ENCODE data around the gene DPF1.

DPF1 gene

GRCh38 chr19:38196245-38196837 lies 27.7 kb downstream of the DPF1 start:
- no peak for DNase-seq

- DNase-seq = no peak
Observed at GRCh38 chr19:38195237-38195636, 28.8 kb downstream of the DPF1 start.

GRCh38 chr19:38194061-38194701 lies 29.8 kb downstream of the DPF1 start:
- DNase-seq = no peak

DNA sequence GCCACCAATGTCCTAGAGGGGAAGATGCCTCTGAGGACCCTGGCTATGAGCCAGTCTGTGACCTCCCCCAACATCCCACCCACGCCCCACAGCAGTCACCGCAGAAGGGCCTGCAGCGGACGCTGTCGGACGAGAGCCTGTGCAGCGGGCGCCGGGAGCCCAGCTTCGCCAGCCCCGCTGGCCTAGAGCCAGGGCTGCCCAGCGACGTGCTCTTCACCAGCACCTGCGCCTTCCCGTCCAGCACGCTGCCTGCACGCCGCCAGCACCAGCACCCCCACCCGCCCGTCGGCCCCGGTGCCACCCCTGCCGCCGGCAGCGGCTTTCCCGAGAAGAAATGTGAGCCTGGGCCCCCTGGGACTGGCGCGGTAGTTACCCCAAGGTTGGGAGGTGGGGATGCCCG lies 30.6 kb downstream of the DPF1 start:
- no peak for DNase-seq

GRCh38 chr19:38191747-38192146 lies 32.3 kb downstream of the DPF1 start:
- no peak for DNase-seq

DNA sequence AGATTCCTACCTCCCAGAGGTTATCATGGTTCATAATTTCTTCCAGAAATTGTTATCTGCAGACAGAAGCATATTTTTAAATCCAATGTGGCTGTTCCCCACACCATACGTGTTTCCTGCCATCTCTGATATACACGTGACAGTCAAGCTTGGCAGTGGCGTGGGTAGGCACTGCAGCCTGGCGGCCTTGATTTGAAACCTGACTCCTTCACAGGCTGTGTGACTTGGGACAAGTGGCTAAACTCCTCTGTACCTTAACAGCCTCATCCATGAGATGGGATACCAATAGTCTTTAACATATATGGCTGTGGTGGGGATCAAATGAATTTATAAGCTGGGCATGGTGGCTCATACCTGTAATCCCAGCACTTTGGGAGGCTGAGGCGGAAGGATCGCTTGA lies 33.2 kb downstream of the DPF1 start:
- no peak for DNase-seq

- no peak for DNase-seq
Observed at GRCh38 chr19:38190061-38190460, 34.0 kb downstream of the DPF1 start.

GRCh38 chr19:38185562-38185961 lies 38.5 kb downstream of the DPF1 start:
- DNase-seq = no peak

DNA sequence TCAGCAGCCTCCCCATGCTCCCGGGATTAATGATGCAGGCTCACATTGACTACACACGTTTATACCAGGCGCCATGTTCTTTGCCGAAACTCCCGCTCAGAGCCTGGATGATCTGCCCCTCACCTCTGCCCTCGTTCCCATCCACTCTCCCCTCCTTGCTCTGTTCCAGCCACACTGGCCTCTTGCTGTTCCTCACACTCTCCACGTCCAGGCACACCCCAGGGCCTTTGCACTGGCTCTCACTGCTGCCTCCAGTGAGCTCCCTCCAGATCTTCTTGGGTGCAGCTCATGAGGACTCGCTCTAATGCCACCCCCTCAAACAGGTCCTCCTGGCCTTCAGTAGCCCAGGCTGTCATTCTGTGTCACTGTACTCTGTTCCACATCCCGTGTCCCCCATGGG lies 39.2 kb downstream of the DPF1 start:
- no peak for DNase-seq

- no peak for DNase-seq
Observed at GRCh38 chr19:38183251-38183897, 40.6 kb downstream of the DPF1 start.

- no peak for DNase-seq
Observed at GRCh38 chr19:38182536-38183210, 41.3 kb downstream of the DPF1 start.

- no peak for DNase-seq
Observed at GRCh38 chr19:38180071-38180470, 44.0 kb downstream of the DPF1 start.

- no peak for DNase-seq
Observed at GRCh38 chr19:38175422-38175821, 48.6 kb downstream of the DPF1 start.

DNA sequence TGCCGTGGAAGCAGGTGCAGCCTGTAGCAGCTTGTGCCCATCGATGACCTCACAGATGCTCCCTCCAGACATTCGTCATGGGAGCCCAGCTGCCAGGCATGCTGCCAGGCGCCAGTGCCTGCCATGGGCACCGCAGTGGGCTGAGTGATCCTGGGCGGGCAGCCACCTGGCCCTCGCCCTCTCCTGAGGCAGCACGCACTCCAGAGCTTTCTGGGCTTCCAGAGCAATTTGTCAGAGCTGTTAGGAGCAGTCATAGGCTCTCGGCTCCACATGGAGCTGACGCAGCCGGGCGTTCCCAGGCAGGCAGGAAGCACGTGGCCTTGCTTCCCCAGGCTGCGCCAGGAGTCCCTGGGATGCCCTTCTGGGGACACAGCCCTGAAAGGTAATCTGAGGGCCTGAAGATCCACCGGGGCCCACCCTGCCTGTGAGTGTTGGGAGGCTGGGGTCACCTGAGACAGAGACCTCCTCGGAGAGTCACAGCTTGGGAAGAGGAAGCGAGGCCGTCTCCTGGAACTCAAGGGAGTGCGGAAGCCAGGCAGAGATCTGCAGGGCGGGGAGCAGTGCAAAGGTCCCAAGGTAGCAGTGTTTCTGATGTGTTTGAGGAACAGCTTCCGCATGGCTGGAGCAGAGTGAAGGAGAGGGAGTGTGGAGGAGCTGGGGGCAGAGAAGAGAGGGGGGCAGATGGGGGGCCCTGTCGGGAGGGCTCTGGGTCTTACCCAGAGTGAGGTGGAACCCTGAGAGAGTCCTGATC lies 50.6 kb downstream of the DPF1 start:
- DNase-seq = no peak

- no peak for DNase-seq
Observed at GRCh38 chr19:38172001-38172400, 52.0 kb downstream of the DPF1 start.

DNA sequence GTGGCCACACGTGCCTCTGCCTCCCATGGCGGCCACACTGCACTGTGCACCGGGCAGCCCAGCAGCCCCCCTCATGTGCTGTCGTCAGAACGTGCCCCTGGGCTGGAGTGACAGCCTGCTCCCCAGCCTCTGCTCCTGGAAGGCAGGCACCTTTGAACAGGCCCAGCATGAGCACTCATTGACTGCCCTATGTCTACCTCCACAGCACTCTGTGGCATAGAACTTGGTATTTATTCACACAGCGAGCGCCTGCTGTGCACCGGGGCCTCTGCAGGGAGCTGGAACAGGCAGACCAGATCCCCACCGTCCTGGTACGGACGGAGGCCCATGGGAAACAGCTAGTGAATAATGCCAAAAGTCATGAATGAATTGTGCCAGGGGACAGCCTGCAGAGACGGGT lies 53.7 kb downstream of the DPF1 start:
- DNase-seq = no peak

- peak; percentile 7 to 58 for DNase-seq
Observed at GRCh38 chr19:38168637-38169036, 55.4 kb downstream of the DPF1 start.

DNA sequence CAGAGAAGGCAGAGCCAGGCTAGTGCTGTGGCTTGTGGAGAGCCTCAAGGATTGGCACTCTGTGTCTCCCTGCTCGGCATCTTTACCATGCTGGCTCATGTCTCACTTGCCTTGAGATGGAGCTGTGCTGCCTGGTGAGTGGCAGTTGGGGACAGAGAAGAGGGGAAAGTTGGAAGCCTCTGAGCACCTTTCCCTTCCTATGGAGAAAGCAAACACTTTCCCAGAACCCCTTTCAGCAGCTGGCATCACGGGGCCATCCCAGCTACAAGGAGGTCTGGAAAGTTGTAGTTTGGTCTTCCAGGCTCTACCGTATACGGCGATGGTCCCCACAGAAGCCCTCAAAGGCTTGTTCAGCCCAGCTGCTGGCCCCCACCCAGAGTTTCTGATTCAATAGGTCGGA lies 58.7 kb downstream of the DPF1 start:
- DNase-seq = no peak

DNA sequence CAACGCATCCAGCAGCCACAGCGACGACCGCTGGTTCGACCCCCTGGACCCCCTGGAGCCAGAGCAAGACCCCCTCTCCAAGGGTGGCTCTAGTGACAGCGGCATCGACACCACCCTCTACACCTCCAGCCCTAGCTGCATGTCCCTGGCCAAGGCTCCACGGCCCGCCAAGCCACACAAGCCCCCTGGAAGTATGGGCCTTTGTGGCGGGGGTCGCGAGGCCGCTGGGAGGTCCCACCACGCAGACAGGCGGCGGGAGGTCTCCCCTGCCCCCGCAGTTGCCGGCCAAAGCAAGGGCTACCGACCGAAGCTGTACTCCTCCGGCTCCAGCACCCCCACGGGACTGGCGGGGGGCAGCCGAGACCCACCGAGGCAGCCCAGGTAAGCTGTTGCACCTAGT lies 59.5 kb downstream of the DPF1 start:
- no peak for DNase-seq

GRCh38 chr19:38163419-38164290 lies 60.4 kb downstream of the DPF1 start:
- no peak for DNase-seq

DNA sequence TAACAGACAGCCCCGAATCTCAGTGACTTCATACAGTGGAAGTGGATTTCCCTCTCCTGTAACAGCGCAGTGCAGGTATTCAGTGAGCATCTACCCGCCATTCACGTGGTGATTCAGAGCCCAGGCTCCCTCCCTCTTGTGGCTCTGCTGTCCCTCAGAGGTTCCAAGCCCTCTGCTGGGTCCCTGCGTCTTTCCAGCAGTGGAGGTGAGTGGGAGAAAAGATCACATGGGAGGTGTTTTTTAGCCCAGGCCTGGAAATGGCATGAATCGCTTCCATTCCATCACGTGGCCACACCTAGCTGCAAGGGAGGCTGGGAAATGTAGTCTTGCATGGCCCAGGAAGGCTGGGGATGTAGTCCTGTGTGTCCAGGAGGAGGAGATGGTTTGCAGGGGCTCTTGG lies 61.4 kb downstream of the DPF1 start:
- DNase-seq = no peak

- DNase-seq = no peak
Observed at GRCh38 chr19:38162094-38162493, 61.9 kb downstream of the DPF1 start.

All from NCI-H526 (cell line).